ENCODE measurements around the gene RIC1. TPM values are rescaled to one million over a fixed set of nuclear protein-coding genes. Genes with fewer than 3 reads are reported as not detected.

Gene RIC1
- total and polyA plus RNA-seq, 2 donors from 2014 or later: 2.9 to 21.1 TPM

- no peak overlapping the region for H3K27ac ChIP-seq (ENCODE audit: low read depth in 2 of 2, low read length in 2 of 2)
Measured at GRCh38 chr9:5611321-5612184, 17.4 kb upstream of the RIC1 start.

GRCh38 chr9:5612185-5612530 lies 16.7 kb upstream of the RIC1 start:
- Histone ChIP-seq H3K4me1 (ENCODE audit: control insufficient read depth in 2 of 3, insufficient read depth in 2 of 3, low read depth in 1 of 3, low read length in 3 of 3) (peaks cover 0 to 4% (median 0%) of the 10 kb centered on the region in 3 donors), H3K9ac (ENCODE audit: low read length in 3 of 3) (no peak overlapping the region), H3K4me3 (ENCODE audit: low read length in 3 of 3) (no peak overlapping the region), H3K27me3 (ENCODE audit: control insufficient read depth, insufficient read depth, low read length) (no peaks in the 10 kb centered on the region), H3K36me3 (ENCODE audit: control insufficient read depth in 2 of 3, insufficient read depth in 3 of 3, low read length in 3 of 3) (no peaks in the 10 kb centered on the region), H3K27ac (ENCODE audit: low read depth in 2 of 2, low read length in 2 of 2) (no peak overlapping the region), H3K9me3 (ENCODE audit: control insufficient read depth in 2 of 3, insufficient read depth in 1 of 3, low read length in 3 of 3) (no peaks in the 10 kb centered on the region)
- DNase-seq (no peak), FAIRE-seq (no peak)
- no peak for TF ChIP-seq CTCF (IDR thresholded peaks at IDR 0.05; ENCODE audit: borderline replicate concordance, extremely low read depth, insufficient read depth)
- intact Hi-C loops (cut with DNase I): no loop called here

More at GRCh38 chr9:5611321-5612184, 17.4 kb upstream of the RIC1 start:
- Histone ChIP-seq H3K9ac (ENCODE audit: low read length in 3 of 3) (no peak overlapping the region), H3K4me1 (ENCODE audit: control insufficient read depth in 2 of 3, insufficient read depth in 2 of 3, low read depth in 1 of 3, low read length in 3 of 3) (peaks cover 0 to 4% (median 0%) of the 10 kb centered on the region in 3 donors), H3K36me3 (ENCODE audit: control insufficient read depth in 2 of 3, insufficient read depth in 3 of 3, low read length in 3 of 3) (no peaks in the 10 kb centered on the region), H3K4me3 (ENCODE audit: low read length in 3 of 3) (no peak overlapping the region), H3K27me3 (ENCODE audit: control insufficient read depth, insufficient read depth, low read length) (no peaks in the 10 kb centered on the region), H3K9me3 (ENCODE audit: control insufficient read depth in 2 of 3, insufficient read depth in 1 of 3, low read length in 3 of 3) (no peaks in the 10 kb centered on the region)
- DNase-seq: peak in 2 of 5 donors; percentile 7 to 24
- intact Hi-C loops (cut with DNase I): no loop called here
- no peak for TF ChIP-seq CTCF (IDR thresholded peaks at IDR 0.05; ENCODE audit: borderline replicate concordance, extremely low read depth, insufficient read depth)
- no peak for FAIRE-seq

GRCh38 chr9:5614192-5614591 lies 14.7 kb upstream of the RIC1 start:
- FAIRE-seq (no peak), DNase-seq (no peak)
- intact Hi-C loops (cut with DNase I): no loop called here

More at GRCh38 chr9:5614192-5614591, 14.7 kb upstream of the RIC1 start:
- Histone ChIP-seq H3K9ac (ENCODE audit: low read length in 3 of 3) (no peak overlapping the region), H3K27me3 (ENCODE audit: control insufficient read depth, insufficient read depth, low read length) (no peaks in the 10 kb centered on the region), H3K4me1 (ENCODE audit: control insufficient read depth in 2 of 3, insufficient read depth in 2 of 3, low read depth in 1 of 3, low read length in 3 of 3) (no peaks in the 10 kb centered on the region), H3K36me3 (ENCODE audit: control insufficient read depth in 2 of 3, insufficient read depth in 3 of 3, low read length in 3 of 3) (no peaks in the 10 kb centered on the region), H3K9me3 (ENCODE audit: control insufficient read depth in 2 of 3, insufficient read depth in 1 of 3, low read length in 3 of 3) (no peaks in the 10 kb centered on the region), H3K4me3 (ENCODE audit: low read length in 3 of 3) (no peak overlapping the region), H3K27ac (ENCODE audit: low read depth in 2 of 2, low read length in 2 of 2) (no peak overlapping the region)
- TF ChIP-seq CTCF (IDR thresholded peaks at IDR 0.05; ENCODE audit: borderline replicate concordance, extremely low read depth, insufficient read depth): no peak
